ENCODE data around the gene ANXA8.

DNA sequence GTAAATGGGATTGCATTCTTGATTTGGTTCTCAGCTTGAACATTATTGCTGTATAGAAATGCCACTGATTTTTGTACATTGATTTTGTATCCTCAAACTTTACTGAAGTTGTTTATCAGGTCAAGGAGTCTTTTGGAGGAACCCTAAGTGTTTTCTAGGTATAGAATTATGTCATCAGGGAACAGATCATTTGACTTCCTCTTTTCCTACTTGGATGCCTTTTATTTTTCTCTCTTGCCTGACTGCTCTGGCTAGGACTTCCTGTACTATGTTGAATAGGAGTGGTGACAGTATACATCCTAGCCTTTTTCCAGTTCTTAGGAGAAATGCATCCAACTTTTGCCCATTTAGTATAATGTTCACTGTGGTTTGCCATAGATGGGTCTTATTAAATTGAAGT is 48.8 kb downstream of the ANXA8 start:
- TF ChIP-seq POLR2A (IDR thresholded peaks at IDR 0.05; ENCODE audit: low read length) (no peak), GATA1 (IDR thresholded peaks at IDR 0.05; ENCODE audit: low read depth, low read length) (no peak)
